K562 (cell line): ENCODE data around the gene DNASE1L2. TPM values are rescaled to one million over a fixed set of nuclear protein-coding genes. Genes with fewer than 3 reads are reported as not detected.
A peak's percentile ranks its signal among the peaks of the same experiment; 100 is the strongest.

ENCODE experiments used
- BMI1 ChIP-seq: fragments of 150-350 bp; IDR thresholded peaks from 2 replicates; pipeline ENCODE4 v1.6.1; 2014; ENCODE audit warnings: low read length
- C11orf30 ChIP-seq: fragments of 450-650 bp; IDR thresholded peaks from 2 replicates; pipeline ENCODE4 v1.6.1; 2016; ENCODE audit warnings: low read depth, mild to moderate bottlenecking
- E2F3 ChIP-seq: fragments of 250-450 bp; sonication (Bioruptor Pico); IDR thresholded peaks from 2 replicates; pipeline ENCODE4 v1.4.0; 2020; ENCODE audit warnings: mild to moderate bottlenecking
- KLF10 ChIP-seq: fragments of 250-450 bp; sonication (Bioruptor Pico); IDR thresholded peaks from 2 replicates; pipeline ENCODE4 v1.6.1; 2021; ENCODE audit warnings: matching md5 sums
- MBD2 ChIP-seq: sonication (generic); IDR thresholded peaks from 2 replicates; pipeline ENCODE4 v1.6.1; 2016; ENCODE audit warnings: low read depth, borderline replicate concordance
- MYNN ChIP-seq, 2 experiments: sonication (generic); formaldehyde crosslinking in 1 of 2; IDR thresholded peaks; 2 replicates each; pipeline versions ENCODE4 v1.5.0 to v1.6.1; 2016 to 2020; ENCODE audit warnings: antibody characterized with exemption in 1 of 2, missing genetic modification reagents in 1 of 2
- NR2F6 ChIP-seq: fragments of 450-650 bp; formaldehyde crosslinking; IDR thresholded peaks from 2 replicates; pipeline ENCODE4 v1.4.0; 2020; ENCODE audit warnings: mild to moderate bottlenecking
- PURB ChIP-seq: sonication (generic); formaldehyde crosslinking; IDR thresholded peaks from 2 replicates; pipeline ENCODE4 v1.9.0; 2021; ENCODE audit warnings: low read depth, mild to moderate bottlenecking, missing genetic modification reagents
- RHOXF2B ChIP-seq: fragments of 250-450 bp; sonication (Bioruptor Pico); conservative IDR thresholded peaks from 2 replicates; pipeline ENCODE4 v1.5.1; 2021
- SIN3A ChIP-seq, 2 experiments: fragments of 150-350 bp in 1 of 2; IDR thresholded peaks; 2 replicates each; pipeline ENCODE4 v1.6.1; 2011 to 2016; ENCODE audit warnings: borderline replicate concordance in 2 of 2, low read depth in 2 of 2, low read length in 2 of 2, mild to moderate bottlenecking in 2 of 2, moderate library complexity in 2 of 2; ENCODE audit not compliant: control insufficient read depth in 1 of 2
- SMARCA5 ChIP-seq: fragments of 450-650 bp; IDR thresholded peaks from 2 replicates; pipeline ENCODE4 v1.6.1; 2016
- SMARCB1 ChIP-seq: IDR thresholded peaks from 2 replicates; pipeline ENCODE4 v1.6.1; 2011; ENCODE audit warnings: improper control_type of control experiment, low read depth; ENCODE audit not compliant: insufficient read length
- TEAD2 ChIP-seq: fragments of 450-650 bp; IDR thresholded peaks from 2 replicates; pipeline ENCODE4 v1.6.1; 2016; ENCODE audit warnings: missing genetic modification characterization, control low read depth, missing compliant biosample characterization
- U2AF1 ChIP-seq: fragments of 200-400 bp; formaldehyde crosslinking; optimal IDR thresholded peaks from 2 replicates; pipeline ENCODE3; 2017; ENCODE audit warnings: mild to moderate bottlenecking, low read depth, low read length, moderate library complexity
- ZFP30 ChIP-seq: fragments of 250-450 bp; sonication (Bioruptor Pico); IDR thresholded peaks from 2 replicates; pipeline ENCODE4 v1.8.0; 2022; ENCODE audit warnings: moderate library complexity, mild to moderate bottlenecking, inconsistent platforms, borderline replicate concordance
- ZKSCAN3 ChIP-seq: fragments of 250-450 bp; sonication (Bioruptor Pico); IDR thresholded peaks from 2 replicates; pipeline ENCODE4 v1.4.0; 2020
- ZNF212 ChIP-seq: fragments of 450-650 bp; formaldehyde crosslinking; IDR thresholded peaks from 2 replicates; pipeline ENCODE4 v1.4.0; 2020; ENCODE audit warnings: mild to moderate bottlenecking
- ZSCAN29 ChIP-seq: fragments of 450-650 bp; IDR thresholded peaks from 2 replicates; pipeline ENCODE4 v1.6.1; 2017
- ZSCAN32 ChIP-seq: fragments of 450-650 bp; formaldehyde crosslinking; IDR thresholded peaks from 2 replicates; pipeline ENCODE4 v1.4.0; 2020; ENCODE audit warnings: mild to moderate bottlenecking, moderate library complexity
- polyA plus RNA-seq, 8 experiments: library from polyadenylated mRNA; depleted of rRNA in 4 of 8; stranded (reverse) in 5 of 8; unstranded in 3 of 8; fragments of >200 nt; fragmentation: Nextera tagmentation in 2 of 8; fragmentation: Illumina TruSeq in 1 of 8; extraction: Ambion mirVana in 2 of 8; extraction: Trizol in 1 of 8; gene quantifications; 2 replicates each; pipeline versions ENCODE4 v1.2.1 to v1.2.3, GENCODE V29; 2011 to 2014; ENCODE audit warnings: inconsistent platforms in 1 of 8, missing spikeins in 1 of 8
- total RNA-seq, 7 experiments: library from RNA; depleted of rRNA in 6 of 7; stranded (reverse); fragments of >200 nt in 6 of 7; fragmentation: Illumina TruSeq in 2 of 7; extraction: Trizol in 2 of 7; gene quantifications; 2 replicates each; pipeline versions ENCODE4 v1.2.1 to v1.2.3, GENCODE V29; 2011 to 2021; ENCODE audit warnings: low replicate concordance in 1 of 7
- TF ChIP-seq, protein P1 (sequence below), 2 experiments: IDR thresholded peaks; 2 replicates each; pipeline ENCODE4 v1.6.1; 2011; ENCODE audit warnings: borderline replicate concordance in 1 of 2, control low read depth in 1 of 2, low read depth in 1 of 2, low read length in 1 of 2, mild to moderate bottlenecking in 1 of 2, mixed read lengths in 1 of 2, moderate library complexity in 1 of 2; ENCODE audit not compliant: insufficient read depth in 1 of 2, insufficient read length in 1 of 2, poor library complexity in 1 of 2, severe bottlenecking in 1 of 2; ENCODE audit errors: extremely low read depth in 1 of 2
- TF ChIP-seq, protein P2 (sequence below): fragments of 450-650 bp; IDR thresholded peaks from 2 replicates; pipeline ENCODE4 v1.7.0; 2016; ENCODE audit warnings: borderline replicate concordance
- TF ChIP-seq, protein P3 (sequence below), 3 experiments: fragments of 200-800 bp in 1 of 3; fragments of 250-450 bp in 1 of 3; fragments of 450-650 bp in 1 of 3; sonication (Bioruptor Pico) in 1 of 3; sonication (Bioruptor generic) in 1 of 3; formaldehyde crosslinking in 1 of 3; IDR thresholded peaks; 2 replicates each; pipeline versions ENCODE4 v1.6.1 to v1.8.0; 2016 to 2022; ENCODE audit warnings: mild to moderate bottlenecking in 2 of 3, missing genetic modification characterization in 2 of 3, missing compliant biosample characterization in 1 of 3, moderate library complexity in 1 of 3

Gene DNASE1L2
- total and polyA plus RNA-seq, 9 of the 15 experiments (the other 6 are each of a cell fraction or from before 2014, with no cell fraction given): 0.08 to 2.7 (median 1.7) TPM; not detected in 1

DNA sequence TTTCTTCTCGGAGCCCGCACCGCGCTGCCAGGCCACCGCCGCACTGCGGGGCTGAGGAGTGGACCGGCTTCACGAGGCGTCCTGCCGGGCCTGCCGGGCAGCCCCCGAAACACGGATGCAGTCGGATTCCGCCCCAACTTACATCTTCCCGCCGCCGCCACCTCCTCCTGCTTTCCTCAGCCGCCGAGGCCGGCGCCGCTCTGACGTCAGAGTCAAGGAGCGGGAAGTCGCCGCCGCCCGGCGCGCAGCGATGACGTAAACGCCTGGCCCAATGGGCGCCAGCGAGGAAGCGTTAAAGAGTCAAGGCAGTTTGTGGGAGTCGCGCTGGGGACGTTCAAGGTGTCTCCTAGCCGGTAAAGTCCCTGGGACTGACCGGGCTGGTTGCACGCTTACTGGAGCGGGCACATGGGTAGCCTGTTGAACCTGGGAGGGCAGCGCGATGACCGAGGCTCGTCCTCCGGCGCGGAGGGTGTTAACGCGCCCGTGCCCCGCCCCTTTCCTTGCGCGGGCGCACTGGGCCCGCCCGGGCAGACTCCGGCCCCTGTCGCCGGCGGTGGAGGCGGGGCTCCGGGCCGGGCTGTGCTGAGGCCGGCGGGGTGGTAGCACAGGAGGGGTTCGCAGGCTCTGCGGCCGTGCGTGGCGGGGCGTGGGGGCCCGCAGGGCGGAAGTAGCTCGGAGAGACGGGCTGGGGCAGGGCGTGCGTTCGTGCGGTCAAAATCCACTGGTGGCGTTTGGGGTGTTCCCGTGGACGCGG is 31.8 kb downstream of the DNASE1L2 start, which contains the start of gene RNPS1 (continued):
- TF ChIP-seq SMARCA5: no peak
- peak; percentile 61 for TF ChIP-seq U2AF1
- no peak for TF ChIP-seq TEAD2 (tag)
- TF ChIP-seq ZKSCAN3 (CRISPR knock-in tag): no peak
- TF ChIP-seq, protein P1, sequence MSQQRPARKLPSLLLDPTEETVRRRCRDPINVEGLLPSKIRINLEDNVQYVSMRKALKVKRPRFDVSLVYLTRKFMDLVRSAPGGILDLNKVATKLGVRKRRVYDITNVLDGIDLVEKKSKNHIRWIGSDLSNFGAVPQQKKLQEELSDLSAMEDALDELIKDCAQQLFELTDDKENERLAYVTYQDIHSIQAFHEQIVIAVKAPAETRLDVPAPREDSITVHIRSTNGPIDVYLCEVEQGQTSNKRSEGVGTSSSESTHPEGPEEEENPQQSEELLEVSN (IDR thresholded peaks at IDR 0.05; ENCODE audit: borderline replicate concordance in 1 of 2, extremely low read depth in 1 of 2, insufficient read depth in 1 of 2, insufficient read length in 1 of 2, low read depth in 1 of 2, low read length in 1 of 2, poor library complexity in 1 of 2, severe bottlenecking in 1 of 2): peak; percentile 77 to 86
- no peak for TF ChIP-seq ZNF212
- no peak for TF ChIP-seq MYNN (IDR thresholded peaks at IDR 0.05)
- TF ChIP-seq MYNN (CRISPR knock-in tag; IDR thresholded peaks at IDR 0.05): no peak
- TF ChIP-seq SIN3A (IDR thresholded peaks at IDR 0.05; ENCODE audit: borderline replicate concordance in 2 of 2, control insufficient read depth in 1 of 2, low read depth in 2 of 2, low read length in 2 of 2): peak; percentile 23 to 90; a peak in 2 of 4 replicates
- TF ChIP-seq, protein P2, sequence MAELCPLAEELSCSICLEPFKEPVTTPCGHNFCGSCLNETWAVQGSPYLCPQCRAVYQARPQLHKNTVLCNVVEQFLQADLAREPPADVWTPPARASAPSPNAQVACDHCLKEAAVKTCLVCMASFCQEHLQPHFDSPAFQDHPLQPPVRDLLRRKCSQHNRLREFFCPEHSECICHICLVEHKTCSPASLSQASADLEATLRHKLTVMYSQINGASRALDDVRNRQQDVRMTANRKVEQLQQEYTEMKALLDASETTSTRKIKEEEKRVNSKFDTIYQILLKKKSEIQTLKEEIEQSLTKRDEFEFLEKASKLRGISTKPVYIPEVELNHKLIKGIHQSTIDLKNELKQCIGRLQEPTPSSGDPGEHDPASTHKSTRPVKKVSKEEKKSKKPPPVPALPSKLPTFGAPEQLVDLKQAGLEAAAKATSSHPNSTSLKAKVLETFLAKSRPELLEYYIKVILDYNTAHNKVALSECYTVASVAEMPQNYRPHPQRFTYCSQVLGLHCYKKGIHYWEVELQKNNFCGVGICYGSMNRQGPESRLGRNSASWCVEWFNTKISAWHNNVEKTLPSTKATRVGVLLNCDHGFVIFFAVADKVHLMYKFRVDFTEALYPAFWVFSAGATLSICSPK: no peak
- TF ChIP-seq RHOXF2B: no peak
- TF ChIP-seq PURB (CRISPR knock-in tag): no peak
- TF ChIP-seq, protein P3, sequence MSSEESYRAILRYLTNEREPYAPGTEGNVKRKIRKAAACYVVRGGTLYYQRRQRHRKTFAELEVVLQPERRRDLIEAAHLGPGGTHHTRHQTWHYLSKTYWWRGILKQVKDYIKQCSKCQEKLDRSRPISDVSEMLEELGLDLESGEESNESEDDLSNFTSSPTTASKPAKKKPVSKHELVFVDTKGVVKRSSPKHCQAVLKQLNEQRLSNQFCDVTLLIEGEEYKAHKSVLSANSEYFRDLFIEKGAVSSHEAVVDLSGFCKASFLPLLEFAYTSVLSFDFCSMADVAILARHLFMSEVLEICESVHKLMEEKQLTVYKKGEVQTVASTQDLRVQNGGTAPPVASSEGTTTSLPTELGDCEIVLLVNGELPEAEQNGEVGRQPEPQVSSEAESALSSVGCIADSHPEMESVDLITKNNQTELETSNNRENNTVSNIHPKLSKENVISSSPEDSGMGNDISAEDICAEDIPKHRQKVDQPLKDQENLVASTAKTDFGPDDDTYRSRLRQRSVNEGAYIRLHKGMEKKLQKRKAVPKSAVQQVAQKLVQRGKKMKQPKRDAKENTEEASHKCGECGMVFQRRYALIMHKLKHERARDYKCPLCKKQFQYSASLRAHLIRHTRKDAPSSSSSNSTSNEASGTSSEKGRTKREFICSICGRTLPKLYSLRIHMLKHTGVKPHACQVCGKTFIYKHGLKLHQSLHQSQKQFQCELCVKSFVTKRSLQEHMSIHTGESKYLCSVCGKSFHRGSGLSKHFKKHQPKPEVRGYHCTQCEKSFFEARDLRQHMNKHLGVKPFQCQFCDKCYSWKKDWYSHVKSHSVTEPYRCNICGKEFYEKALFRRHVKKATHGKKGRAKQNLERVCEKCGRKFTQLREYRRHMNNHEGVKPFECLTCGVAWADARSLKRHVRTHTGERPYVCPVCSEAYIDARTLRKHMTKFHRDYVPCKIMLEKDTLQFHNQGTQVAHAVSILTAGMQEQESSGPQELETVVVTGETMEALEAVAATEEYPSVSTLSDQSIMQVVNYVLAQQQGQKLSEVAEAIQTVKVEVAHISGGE (CRISPR knock-in tag; IDR thresholded peaks at IDR 0.05): peak in 2 of 3 experiments; percentile 6 to 73; a peak in 1 of 6 replicates
- TF ChIP-seq SMARCB1: no peak
- no peak for TF ChIP-seq KLF10 (CRISPR knock-in tag)
- TF ChIP-seq MBD2: peak; percentile 92; the same call in 1 of the 2 replicates
- no peak for TF ChIP-seq BMI1
- no peak for TF ChIP-seq ZSCAN32 (CRISPR knock-in tag)
- TF ChIP-seq E2F3 (CRISPR knock-in tag): peak; percentile 100
- TF ChIP-seq C11orf30: peak; percentile 97
- no peak for TF ChIP-seq ZFP30 (CRISPR knock-in tag)
- peak; percentile 71; the same call in 1 of the 2 replicates for TF ChIP-seq ZSCAN29
- TF ChIP-seq NR2F6 (CRISPR knock-in tag): peak; percentile 27; the same call in 1 of the 2 replicates
